ENCODE data around the gene ZMYM5.
"Not testable (repeated sequence)": the region's sequence is repeated elsewhere in the genome, so short reads cannot be mapped to it uniquely, and the experiment has no call there.

Gene ZMYM5

DNA sequence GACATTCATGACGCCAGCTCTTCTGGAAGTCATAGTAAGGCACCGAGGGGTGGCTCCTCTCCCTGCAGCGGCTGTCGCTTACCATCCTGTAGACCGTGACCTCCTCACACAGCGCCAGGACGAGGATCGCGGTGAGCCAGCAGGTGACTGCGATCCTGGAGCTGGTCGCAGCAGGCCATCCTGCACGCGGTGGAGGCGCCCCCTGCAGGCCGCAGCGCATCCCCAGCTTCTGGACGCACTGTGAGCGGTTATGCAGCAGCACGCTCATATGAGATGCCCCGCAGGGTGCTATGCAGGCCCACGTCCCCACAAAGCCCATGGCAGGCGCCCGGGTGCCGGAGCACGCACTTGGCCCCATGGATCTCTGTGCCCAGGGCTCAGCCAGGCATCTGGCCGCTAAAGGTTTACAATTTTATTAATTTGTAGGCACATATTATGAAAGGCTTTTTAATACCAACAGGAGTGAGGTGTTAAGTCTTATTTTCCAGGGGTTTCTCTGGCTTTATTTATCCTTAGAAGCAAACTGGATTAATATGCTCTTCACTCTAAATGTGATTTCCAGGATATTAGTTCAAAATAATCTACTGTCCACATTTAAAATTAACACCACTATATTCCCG lies 45.1 kb downstream of the ZMYM5 start:
- DNase-seq: peak; percentile 24

DNA sequence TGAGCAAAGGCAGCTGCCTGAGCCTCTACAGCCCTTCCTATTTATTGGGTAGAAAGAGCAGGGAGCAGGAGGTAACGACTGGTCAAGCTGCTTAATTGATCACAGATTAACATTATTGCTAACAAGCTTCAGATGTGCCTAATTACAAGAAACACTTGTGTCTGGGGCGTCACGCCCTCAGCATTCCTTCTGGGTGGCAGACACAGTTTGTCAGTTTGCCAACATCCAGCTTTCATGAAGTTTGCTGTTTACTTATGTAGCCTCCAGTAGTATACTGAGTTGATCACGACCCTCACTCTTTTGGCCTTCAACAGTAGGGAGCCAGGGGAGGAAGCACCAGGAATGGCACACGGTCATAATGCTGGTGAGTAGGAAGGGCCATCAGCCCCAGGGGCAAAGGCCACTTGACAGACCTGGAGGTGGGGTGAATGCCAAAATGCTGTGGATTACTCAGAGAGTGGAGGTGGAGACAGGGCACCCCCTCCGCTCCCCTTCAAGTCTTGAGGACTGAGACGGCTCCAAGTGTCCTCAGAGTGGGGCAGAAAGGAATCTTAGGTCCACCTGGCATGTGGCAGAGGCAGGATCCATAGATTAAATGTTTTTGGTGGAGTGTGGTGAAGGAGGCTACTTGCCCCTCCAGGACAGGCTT lies 45.8 kb downstream of the ZMYM5 start:
- DNase-seq: no peak

DNA sequence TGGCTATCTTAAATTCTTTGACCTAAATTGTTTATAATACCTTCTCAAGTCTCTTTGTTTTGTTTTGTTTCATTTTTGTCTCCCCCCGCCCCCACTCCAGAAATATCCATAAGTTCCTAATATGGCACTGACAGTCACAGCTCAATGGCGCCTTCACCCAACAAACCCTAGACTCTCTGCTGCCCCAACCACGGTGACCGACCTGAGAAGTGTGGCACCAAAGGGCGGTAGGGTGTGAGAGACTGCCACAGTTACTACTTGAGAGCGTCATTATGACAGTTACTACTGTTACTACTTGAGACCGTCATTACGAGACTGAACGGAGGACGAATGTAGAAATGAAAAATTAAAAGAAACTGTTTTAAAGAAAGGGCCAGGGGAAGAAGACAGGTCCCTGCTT lies 46.3 kb downstream of the ZMYM5 start:
- DNase-seq: no peak

DNA sequence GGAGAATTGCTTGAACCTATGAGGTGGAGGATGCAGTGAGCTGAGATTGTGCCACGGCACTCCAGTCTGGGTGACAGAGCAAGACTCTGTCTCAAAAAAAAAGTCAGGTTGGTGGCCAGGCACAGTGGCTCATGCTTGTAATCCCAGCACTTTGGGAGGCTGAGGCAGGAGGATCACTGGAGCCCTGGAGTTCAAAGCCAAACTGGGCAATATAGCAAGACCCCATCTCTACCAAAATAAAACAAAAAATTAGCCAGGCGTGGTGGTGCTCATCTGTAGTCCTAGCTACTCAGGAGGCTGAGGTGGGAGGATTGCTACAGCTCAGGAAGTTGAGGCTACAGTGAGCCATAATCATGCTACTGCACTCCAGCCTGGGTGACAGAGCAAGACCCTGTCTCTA lies 47.6 kb downstream of the ZMYM5 start:
- DNase-seq: not testable (repeated sequence)

DNA sequence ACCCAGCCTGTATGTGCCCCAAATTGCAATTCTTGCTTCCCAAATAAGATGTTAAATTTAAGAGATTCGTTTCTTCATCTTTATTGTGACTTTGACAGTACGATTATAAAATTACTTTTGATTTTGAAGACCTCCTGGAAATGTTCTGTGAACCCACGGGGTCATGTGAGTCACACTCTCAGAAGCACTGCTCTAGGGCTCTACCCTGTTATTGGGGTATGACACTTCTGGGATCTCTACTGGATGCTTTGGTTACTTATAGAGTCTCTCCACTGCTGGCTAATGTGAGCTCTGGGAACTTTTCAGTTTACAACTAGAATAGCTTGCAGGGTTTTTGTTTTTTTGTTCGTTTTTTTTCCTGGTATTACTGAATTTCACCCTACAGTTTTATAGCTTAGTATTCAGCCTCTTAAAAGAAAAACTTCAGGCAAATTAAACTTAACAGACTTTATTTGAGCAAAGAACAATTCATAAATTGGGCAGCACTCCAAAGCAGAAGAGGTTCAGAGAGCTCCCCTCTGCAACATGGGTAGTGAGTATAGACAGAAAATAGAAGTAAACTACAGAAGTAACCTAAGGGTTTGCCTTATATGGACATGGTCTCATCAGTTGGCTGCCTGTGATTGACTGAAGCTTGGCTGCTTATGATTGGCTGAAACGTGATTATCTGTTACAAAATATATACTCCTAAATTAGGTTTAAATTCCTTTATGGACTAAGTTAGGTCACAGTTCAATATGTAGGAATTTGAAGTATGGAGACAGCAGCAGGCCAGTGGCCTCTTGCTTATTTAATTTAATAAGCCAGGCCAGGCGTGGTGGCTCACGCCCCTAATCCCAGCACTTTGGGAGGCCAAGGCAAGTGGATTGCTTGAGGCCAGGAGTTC lies 52.2 kb downstream of the ZMYM5 start:
- no peak for DNase-seq

DNA sequence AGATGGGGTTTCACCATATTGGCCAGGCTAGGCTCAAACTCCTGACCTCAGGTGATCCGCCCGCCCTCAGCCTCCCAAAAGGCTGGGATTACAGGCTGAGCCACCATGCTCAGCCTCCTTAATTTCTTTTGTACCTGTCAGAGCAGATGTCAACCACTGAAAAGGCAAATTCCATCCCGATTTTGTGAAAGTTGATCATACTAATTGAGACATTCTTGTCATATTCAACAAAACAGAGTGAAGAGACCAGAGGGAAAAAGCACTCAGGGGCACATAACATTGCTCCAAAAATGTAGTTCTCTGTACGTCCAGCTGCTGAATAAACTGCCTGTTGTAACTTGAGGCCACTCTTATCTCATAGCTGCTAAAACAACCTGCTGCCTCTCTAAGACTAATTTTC lies 53.3 kb downstream of the ZMYM5 start:
- no peak for DNase-seq

DNA sequence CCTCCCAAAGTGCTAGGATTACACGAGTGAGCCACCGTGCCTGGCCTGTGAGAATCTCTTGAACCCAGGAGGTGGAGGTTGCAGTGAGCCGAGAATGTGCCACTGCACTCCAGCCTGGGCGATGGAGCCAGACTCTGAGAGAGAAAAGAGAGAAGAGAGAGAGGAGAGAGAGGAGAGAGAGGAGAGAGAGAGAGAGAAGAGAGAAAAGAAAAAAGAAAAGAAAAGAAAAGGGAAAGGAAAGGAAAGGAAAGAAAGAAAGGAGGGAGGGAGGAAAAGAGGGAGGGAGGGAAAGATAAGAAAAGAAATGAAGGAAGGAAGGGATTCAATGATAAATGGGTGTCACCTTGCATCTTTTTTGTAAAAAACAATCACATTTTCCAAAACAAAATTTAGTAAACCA lies 57.7 kb downstream of the ZMYM5 start:
- DNase-seq: no peak

DNA sequence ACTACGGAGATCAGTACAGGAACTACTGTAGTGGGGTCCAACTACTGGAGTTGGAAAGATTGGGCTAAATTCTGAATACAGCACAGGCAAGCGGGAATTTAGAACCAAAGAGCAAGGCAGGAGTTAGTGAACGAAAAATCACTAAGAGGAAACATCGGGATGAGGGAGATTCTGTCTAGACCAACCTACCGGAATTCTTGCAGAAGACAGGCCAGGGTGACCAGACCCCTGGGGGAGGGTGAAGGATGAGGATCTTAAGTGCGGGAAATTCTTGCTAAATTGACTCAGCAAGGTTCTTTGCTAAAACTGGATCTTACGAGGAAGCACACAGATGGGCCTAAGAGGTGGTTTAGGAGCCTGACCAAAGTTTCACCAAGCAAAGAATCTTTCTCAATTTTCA lies 67.5 kb downstream of the ZMYM5 start:
- DNase-seq: no peak

DNA sequence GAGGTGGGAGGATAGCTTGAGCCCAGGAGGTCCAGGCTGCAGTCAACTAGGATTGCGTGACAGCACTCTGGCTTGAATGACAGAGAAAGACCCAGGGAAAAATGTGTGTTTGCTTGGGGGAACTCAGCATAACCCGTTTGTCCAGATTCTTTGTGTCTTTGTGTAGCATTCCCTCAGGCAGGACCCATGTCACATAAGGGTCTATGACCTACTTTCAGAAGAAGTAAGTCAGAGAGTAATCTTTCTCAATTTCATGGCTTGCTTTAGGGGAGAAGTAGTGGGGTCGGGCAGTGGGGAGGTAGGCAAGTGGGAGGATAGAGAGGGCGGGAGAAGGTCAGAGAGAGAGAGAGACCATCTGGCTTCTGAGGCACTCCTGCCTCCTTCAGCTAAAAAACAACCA lies 68.8 kb downstream of the ZMYM5 start:
- no peak for DNase-seq

DNA sequence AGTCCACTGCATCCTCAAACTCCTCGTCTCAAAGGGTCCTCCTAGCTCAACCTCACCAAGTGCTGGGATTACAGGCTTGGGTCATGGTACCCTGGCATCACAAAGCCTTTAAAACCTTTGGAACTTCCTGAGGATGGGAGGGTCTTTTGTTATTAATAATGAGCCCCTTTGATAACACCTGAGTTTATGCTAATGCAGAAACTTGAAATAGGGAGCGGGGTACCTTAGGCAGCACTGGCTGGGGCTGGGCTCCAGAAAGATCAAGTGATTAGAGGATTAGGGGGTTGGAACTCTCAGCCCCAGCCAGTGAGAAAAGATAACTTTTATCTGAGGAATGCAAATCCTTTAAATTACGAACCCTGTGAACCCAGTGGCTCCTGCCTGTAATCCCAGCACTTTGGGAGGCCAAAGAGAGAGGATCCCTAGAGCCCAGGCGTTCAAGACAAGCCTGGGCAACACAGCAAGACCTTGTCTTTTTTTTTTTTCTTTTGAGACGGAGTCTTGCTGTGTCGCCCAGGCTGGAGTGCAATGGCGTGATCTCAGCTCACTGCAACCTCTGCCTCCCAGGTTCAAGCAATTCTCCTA lies 71.4 kb downstream of the ZMYM5 start:
- DNase-seq: no peak

DNA sequence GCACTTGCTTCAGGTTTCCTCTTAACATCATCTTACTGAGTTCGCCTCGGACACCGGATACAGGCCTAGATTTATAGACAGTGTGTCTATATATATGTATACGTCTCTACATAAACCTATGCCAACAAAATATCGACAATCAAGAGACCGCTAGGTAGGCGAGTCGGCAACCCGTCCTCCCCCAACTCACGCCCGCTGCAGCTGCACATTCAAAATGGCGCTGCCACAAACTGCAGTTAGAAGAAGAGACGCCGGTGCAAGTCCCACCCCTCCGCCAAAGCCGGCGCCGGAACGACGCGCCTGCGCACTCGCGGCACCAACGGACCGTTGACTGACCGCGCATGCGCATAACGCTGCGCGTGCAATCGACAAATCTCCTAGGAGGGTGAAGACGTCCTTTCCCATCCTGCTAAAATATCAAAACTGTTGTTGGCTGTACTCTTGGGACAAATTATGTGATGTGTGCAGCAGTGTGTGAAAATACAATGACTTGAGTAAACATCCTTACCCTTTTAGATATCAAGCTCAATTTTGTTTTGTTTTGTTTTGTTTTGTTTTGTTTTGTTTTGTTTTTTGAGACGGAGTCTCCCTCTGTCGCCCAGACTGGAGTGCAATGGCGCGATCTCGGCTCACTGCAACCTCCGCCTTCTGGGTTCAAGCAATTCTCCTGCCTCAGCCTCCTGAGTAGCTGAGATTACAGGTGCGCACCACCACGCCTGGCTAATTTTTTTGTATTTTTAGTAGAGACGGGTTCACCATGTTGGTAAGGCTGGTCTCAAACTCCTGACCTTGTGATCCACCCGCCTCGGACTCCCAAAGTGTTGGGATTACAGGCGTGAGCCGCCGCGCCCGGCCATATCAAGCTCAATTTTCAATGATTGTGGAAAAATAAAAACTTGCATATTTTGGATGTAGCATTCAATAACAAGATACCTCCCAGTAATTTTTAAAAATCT lies 80.4 kb downstream of the ZMYM5 start, which contains the start of gene PSPC1:
Gene PSPC1 (minus strand): TSS at position 219 of the 956 bp plus-strand sequence. CDS start 188 bp downstream, at position 31.
- peak; percentile 97 for DNase-seq

DNA sequence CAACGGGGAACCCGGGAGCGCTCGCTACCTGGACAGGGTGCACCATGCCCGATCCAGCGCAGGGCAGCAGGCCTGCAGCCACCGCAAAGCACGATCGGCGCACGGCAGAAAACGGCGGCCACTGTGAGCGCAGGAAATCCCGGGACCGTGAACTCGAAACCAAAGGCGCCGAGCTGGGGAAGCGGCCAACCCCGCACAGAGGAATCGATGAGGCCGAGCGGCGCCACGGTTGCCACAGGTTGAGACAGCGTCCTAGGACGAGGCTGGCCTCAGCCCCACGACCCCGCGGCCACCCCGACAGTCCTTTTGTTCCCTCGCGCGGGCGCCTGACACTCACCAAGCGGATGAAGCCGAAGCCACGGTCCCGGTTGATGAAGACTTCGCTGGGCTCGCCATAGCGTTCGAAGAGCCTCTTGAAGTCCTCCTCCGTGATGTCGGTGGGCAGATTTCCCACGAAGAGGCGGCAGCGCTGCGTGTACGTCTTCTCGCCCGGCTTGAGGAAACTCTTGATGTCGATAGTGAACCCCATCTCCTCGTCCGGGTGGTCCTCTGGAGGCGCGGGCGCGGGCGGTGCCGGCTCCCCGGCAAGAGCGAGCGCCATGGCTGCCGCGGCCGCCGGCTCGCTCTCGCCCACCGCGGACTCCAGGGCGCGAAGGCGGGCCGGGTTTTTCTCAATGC lies 81.3 kb downstream of the ZMYM5 start:
- peak; percentile 55 for DNase-seq

DNA sequence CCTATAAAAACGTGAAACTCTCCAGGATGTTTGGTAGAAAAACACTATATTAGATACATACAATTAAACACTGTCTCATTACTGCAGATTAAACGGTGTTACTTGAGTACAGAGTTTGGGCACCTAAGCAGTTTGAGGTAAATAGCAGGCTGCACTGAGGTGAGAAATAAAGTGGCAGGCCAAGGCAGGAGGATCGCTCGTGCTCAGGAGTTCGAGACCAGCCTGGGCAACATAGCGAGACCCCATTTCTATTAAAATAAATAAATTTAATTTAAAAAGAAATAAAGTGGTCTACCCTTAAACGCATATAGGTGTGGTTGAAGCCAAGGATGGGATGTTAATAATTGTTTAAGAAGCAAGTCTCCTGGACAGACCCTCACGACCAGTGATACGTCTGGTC lies 81.9 kb downstream of the ZMYM5 start:
- DNase-seq: no peak

DNA sequence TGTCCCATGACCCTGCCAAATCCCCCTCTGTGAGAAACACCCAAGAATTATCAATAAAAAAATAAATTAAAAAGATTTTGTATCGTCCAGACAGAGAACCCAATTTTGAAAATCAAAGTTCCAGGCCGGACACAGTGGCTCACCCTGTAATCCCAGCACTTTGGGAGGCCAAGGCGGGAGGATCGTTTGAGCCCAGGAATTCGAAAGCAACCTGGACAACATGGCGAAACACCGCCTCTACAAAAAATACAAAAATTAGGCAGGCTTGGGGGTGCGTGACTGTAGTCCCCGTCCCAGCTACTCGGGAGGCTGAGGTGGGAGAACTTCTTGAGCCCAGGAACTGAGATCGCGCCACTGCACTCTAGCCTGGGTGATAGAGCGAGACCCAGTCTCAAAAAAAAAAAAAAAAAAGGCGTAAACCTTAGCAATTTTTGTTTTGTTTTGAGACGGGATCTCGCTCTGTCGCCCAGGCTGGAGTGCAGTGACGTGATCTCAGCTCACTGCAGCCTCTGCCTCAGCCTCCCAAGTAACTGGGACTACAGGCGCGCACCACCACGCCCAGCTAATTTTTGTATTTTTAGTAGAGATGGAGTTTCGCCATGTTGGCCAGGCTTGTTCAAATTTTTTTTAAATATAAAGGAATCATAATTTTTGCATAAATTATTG lies 82.6 kb downstream of the ZMYM5 start:
- DNase-seq: peak; percentile 30

All from CD4-positive, alpha-beta T cell treated with Interleukin-12 subunit alpha and Interleukin-12 subunit beta, for 1 hour (primary cell).